ENCODE data around the gene CTIF.

CTIF gene

DNA sequence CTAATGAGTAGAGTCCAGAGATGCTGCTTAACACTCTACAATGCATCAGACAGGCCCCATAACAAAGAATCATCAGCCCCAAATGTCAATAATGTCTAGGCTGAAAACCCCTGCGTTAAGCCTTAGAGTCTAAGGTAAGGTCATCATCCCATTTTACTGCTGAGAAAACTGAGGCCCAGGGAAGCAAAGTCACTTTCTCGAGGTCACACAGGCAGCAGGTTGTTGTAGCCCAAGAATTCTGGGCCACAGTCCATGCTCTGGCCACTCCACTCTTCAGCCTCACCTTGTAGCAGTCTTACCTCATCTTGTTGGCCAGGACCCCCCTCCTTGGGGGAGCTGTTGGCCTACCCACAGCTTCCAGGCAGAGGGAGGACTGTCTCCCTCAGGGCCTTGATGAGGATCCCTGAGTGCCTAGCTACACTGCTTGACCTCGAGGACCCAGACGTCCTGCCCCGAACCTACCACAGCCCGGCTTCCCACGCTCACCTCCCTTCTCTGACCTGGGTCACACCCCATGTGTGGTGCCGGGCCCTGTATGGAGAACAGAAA, 357.6 kb downstream of the CTIF start:
- DNase-seq: no peak

DNA sequence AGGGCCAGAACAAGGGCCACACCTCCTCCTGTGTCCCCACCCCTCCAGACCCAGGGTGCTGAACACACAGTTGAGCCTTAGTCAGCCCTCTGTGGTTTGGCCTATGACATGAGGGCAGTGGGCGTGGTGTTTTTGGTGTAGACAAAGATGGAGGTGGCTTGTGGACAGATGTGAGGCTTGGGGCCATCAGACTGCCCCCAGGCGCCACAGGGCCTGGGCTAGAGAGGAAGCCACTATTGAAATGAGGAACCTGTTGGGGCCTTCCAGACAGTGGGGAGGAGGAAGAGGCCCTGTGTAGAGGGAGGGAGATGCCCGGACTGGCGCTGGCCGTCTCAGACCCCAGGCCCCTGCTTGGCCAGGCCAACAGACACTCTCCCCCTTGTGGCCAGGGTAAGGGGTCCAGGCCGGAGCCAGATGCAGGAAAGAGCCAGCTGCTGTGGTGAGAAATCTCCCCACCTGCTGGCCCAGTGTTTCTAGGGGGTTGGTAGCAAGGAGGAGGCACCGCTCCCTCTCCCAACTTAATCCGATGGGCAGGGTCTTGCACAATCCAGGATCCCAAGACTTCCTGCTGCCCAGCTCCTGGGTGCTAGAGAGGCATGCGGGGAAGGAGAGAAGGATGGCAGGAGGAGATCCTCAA, 358.2 kb downstream of the CTIF start:
- no peak for DNase-seq

DNA sequence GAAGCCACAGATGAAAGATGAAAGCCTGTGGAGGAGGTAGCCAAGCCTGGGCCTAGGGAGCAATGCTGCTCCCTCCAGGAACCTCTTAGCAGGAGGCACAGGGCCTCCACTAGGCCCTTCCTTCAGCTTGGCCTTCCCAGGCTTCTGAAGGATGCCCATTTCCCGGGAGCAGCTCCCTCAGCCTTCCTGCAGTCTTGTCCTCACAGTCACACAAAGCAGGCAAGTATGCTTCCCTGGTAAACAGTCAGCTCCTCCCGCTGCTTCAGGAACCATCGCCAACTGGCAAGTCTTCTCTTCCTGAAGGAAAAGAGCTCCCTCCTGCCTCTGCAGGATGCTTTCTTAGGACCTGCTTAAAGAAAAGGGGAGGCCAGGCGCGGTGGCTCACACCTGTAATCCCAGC, 358.7 kb downstream of the CTIF start:
- DNase-seq: no peak

DNA sequence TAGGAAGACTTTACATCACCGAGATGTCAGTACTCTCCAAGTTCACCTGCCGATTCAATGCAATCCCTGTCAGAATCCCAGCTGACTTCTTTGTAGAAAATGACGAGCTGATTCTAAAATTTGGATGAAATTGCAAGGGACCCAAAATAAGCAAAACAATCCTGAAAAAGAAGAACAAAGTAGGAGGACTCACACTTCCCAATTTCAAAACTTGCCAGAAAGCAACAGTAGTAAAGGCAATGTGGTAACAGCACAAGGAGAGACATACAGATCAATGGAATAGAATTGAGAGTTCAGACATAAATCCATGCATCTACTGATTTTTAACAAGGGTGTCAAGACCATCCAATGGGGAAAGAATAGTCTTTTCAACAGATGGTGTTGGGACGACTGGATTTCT, 359.7 kb downstream of the CTIF start:
- DNase-seq: no peak

DNA sequence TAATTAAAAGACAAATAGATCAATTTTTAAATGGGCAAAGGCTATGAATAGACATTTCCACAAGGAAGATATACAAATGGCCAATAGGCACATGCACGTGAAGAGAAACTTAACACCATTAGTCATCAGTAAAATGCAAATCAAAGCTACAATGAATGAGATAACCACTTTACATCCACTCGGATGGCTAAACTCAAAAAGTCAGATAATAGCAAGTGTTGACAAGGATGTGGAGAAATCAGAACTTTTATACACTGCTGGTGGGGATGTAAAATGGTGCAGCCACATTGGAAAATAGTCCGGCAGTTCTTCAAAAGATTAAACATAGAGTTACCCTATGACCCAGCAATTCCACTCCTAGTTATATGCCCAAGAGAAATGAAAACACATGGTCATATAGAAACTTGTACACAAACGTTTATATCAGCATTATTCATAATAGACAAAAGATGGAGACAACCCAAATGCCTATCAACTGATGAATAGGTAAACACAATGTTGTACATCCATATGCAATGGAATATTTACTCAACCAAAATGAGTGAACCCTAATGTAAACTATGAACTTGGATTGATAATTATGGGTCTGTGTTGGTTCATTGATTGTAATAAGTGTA, 360.8 kb downstream of the CTIF start:
- no peak for DNase-seq

DNA sequence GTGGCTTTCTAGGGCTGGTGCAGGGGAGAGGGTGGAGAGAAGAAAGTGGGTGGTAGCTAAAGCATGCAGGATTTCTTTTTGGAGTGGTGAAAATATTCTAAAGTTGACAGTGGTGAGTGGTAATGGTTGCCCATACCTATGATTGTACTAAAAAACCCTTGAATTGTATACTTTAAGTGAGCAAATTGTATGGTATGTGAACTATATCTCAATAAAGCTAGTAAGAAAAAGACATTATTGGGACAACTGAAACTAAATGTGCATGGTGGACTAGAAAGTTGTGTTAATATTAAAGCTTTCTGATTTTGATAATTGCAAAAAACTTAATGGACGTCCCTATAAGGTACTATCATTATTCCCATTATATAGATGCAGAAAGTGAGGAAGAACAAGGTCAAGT, 361.6 kb downstream of the CTIF start:
- no peak for DNase-seq

DNA sequence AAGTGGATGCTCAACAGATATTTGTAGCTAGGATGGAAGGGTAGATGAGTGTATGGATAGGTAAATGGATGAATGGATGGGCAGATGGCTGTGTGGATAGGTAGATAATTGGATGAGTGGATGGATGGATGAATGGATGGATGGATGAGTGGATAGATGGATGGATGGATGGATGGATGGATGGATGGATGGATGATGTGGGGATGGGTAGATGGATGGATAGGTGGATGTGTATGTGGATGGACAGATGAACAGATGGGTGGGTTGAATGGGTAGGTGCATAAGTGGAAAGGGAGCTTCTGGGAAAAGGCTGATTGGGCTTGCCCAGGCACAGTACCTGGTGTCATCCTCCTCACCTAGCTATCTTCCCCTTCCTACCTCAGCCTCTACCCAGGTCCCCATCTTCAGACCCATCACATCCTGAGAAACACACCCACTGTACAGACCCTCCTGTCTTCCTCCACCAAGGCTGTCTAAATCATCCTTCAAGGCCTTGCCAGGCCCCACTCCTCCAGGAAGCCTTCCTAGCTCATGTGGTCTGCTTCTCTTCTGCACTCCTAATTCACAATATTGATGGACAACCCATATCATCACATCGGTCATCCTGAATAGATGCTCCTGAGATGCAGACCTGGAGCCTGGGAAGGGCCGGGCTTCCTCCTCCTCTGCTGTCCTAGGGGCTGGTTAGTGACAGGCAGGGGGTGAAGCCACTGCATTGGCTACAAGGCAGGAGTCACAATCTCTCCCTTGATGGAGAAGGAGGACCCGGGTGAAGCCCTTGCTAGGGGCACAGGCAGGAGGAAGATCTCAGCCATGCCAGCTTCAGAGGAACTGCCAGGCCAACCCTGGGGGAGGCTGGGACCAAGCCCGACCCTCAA, 362.6 kb downstream of the CTIF start:
- no peak for DNase-seq

DNA sequence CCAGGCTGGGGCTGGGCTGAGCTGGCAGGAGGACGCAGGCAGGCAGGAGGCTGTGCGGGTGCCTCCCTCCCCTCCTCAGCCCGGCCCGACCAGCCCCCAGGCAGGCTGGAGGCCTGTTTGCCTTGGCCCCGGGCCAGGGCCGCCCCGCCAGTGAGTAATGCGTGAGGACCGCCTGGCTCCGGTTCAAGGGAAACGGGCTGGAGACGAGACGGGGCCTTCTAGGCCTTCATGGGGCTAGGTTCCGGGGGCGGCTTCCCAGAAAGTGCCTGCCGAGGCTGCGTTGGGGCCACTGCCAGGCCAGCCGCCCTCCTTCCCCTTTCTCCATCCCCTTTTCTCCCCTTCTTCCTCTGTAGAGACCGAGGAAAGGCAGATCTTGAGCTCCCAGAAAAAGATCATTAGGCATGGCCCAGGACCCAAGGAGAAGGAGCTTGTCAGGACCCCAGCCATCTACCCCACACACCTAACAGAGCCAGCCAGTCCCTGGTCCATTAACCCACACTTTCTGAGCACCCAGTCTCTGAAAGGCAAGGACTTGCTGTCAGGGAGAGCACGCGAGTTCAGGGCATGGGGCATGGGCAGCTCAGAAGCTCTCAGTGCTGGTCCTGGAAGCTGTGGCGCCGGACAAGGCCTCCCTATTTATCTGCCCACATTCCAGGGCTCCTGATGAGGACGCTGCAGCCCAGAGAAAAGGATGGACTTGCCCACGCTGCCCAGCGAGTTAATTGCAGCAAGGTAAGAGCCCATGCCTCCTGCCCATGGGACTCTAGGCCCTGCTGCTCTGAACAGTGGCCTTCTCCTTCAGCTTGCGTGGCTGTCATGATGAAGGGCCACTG, 363.4 kb downstream of the CTIF start:
- DNase-seq: peak; percentile 82

DNA sequence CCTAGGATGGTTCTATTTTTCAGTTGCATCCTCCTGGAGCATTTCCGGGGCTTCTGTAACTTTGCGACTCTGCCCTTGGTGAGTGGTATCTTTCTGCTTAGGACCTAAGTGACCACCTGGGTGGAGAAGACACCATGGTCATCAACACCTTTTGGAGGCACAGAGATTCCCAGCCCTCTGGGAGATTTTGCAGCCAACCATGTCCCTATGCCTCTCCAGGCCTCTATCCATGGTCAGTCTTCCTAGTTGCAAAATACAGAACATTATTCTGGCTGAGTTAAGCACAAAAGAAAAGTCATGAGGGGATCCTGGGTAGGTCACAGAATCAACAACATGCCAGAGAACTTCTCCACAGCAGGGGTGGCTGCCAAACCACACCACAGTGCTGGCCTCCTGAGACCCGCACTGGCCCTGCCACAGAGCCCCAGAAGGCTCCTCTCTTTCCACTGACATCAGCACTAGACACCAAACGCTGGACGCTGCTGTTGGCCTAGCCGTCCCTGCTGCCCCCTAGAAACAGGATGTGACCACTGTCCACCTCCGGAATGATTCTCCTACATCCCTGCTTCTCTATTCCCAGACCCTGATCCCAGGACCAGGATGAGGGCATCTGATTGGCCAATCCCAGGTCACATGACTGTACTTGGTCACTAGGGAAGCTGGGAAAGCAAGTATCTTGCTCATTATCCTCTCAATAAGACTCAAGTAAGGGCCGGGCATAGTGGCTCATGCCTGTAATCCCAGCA, 364.2 kb downstream of the CTIF start:
- DNase-seq: no peak

DNA sequence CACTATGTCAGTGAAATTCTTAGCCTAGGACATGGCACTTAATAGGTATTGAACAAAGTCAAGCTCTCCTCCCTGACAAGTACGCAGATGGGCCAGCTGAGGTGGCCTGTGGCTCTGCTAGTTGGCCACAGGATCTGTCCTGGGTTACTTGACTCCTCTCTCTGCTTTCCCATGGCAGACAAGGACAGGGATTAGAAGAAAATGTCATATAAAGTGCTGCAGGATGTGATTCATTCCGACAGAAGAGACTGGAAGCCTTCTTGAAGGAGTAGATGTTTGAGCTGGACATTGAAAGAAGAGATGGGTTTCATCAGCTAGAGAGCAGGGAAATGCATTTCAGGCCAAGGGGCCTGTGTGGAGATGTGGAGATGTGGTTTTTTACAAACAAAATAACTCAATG, 365.3 kb downstream of the CTIF start:
- DNase-seq: no peak

DNA sequence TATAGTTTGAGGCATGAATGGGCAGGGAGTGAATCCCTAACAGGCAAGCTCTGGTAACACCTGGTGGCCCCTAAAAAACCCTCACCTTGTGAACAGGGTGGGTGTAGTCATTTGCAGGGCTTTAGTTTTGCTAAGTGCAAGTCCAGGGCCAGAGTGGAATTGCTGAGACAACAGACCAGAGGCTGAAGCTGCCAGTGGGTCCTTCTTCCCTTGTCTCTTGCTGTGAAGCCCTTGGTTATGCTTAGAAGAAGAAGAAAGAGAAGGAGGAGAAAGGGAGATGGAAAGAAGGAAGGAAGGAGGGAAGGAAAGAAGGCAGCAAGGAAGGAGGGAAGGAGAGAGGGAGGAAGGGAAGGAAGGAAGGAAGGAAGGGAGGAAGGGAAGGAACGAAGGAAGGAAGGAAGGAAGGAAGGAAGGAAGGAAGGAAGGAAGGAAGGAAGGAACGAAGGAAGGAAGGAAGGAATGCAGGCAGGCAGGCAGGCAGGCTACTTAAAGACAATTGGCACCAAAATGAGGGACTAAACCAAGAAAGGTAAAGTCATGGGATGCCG, 366.1 kb downstream of the CTIF start:
- no peak for DNase-seq

DNA sequence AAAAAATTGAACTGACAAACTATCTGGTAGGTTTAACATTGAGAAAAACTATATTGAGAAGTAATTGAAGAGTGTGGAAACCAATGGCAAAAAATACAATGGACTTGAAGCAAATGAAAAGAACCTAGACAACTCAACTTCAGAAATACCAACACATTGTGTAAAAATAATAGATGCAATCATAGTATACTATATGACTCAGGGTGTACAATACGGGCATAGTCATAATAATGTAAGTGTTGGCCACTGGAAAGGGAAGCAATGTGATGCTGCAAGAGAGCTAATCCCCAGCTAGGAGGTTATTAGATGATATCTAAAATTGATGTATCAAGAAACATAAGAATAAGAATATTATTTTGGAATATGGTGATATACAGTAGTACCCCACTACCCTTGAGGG, 366.7 kb downstream of the CTIF start:
- no peak for DNase-seq

DNA sequence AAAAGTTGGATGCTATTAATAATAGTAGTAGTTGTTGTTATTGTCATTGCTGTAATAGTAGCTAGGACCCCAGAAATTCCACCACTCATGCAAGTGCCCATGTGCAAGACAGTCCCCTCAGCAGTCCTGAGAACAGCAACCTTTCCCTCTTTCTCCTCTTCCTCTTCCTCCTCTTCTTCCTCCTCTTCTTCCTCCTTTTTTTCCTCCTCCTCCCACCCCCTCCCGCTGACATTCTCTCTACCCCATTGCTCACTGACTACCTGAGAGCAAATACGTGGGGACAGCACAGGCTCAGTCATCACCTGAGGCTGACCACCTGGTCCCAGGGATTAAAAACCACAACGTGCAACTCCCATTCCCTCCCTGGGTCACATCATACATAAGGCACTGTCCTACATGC, 370.1 kb downstream of the CTIF start:
- DNase-seq: no peak

DNA sequence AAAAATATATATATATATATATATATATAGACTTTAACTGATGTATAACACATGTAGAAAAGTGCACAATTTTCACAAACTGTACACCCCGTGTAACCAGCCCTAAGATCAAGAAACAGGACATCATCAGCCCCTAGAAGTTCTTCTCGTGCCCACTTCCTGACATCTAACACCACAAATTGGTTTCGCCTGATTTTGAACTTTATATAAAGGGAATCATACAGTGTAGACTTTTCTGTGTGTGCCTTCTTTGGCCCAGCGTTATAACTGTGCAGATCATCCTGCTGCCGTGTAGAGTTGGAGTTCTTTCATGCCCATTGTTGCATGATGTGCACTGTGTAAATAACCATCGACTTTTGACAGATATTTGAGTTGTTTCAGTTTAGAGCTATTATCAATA, 370.9 kb downstream of the CTIF start:
- no peak for DNase-seq

DNA sequence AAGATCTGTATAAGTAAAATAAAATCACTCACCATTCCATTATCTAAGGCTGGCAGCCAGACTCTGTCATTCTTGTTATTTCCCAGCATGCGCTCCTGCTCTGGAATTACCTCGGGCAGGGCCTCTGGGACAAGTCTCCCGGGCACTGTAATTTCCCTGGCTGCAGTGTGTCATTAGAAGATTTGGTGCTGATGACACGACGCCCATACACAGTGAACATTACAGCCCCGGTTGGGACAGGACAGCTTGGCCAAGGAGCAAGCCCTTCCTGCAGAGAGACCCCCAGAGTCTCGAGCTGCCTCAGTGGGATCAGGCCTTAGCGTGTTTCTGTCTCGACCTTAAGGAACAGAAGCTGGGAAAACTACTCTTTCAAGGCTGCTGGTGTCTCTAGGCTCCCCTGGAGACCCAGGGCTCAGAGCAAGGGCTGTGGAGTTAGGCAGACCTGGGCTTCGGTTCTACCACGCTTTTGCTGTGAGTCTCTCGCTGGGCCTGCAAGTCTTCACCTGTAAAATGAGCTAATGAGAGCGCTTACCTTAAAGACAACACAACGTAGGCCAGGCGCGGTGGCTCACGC, 372.2 kb downstream of the CTIF start:
- DNase-seq: no peak
